A172 (cell line): ENCODE data around the gene SLC2A9. TPM values are rescaled to one million over a fixed set of nuclear protein-coding genes. Genes with fewer than 3 reads are reported as not detected.

Experiments
- DNase-seq: peaks from one replicate; pipeline ENCODE4 v3.0.0-alpha.2; 2015; ENCODE audit warnings: low spot score
- total RNA-seq: library from RNA; depleted of rRNA; stranded (reverse); fragments of >200 nt; shearing (Covaris generic); gene quantifications from 2 replicates; pipeline ENCODE4 v1.2.3, GENCODE V29; 2014

Gene SLC2A9
- total RNA-seq, 1 experiment from 2014 or later, result not detected

- DNase-seq, result no peak
Observed at GRCh38 chr4:10020106-10020505, 1.2 kb downstream of the SLC2A9 start.

- no peak for DNase-seq
Observed at GRCh38 chr4:10019521-10020051, 1.7 kb downstream of the SLC2A9 start.

GRCh38 chr4:10018818-10019461, 2.4 kb downstream of the SLC2A9 start:
- no peak for DNase-seq

GRCh38 chr4:10017037-10017893, 4.0 kb downstream of the SLC2A9 start:
- DNase-seq, result no peak

- no peak for DNase-seq
Observed at GRCh38 chr4:10016169-10016568, 5.1 kb downstream of the SLC2A9 start.

- no peak for DNase-seq
Observed at GRCh38 chr4:10015140-10015753, 6.0 kb downstream of the SLC2A9 start.

GRCh38 chr4:10013722-10014121, 7.6 kb downstream of the SLC2A9 start:
- no peak for DNase-seq

GRCh38 chr4:10011885-10012284, 9.4 kb downstream of the SLC2A9 start:
- DNase-seq, result no peak

GRCh38 chr4:10011277-10011676, 10.0 kb downstream of the SLC2A9 start:
- DNase-seq, result no peak

GRCh38 chr4:10009861-10010500, 11.3 kb downstream of the SLC2A9 start:
- DNase-seq, result no peak

GRCh38 chr4:10008609-10009005, 12.7 kb downstream of the SLC2A9 start:
- no peak for DNase-seq

- DNase-seq, result no peak
Observed at GRCh38 chr4:10007793-10008608, 13.3 kb downstream of the SLC2A9 start.

GRCh38 chr4:10007436-10007740, 13.9 kb downstream of the SLC2A9 start:
- DNase-seq, result no peak

GRCh38 chr4:10006601-10007435, 14.5 kb downstream of the SLC2A9 start:
- DNase-seq, result peak; percentile 78

GRCh38 chr4:10006231-10006600, 15.1 kb downstream of the SLC2A9 start:
- DNase-seq, result peak; percentile 12

GRCh38 chr4:10005632-10006031, 15.7 kb downstream of the SLC2A9 start:
- no peak for DNase-seq

- DNase-seq, result no peak
Observed at GRCh38 chr4:10003666-10004065, 17.6 kb downstream of the SLC2A9 start.

- DNase-seq, result no peak
Observed at GRCh38 chr4:10002278-10002677, 19.0 kb downstream of the SLC2A9 start.

- no peak for DNase-seq
Observed at GRCh38 chr4:10001757-10002156, 19.5 kb downstream of the SLC2A9 start.

- peak; percentile 31 for DNase-seq
Observed at GRCh38 chr4:9999956-10000561, 21.2 kb downstream of the SLC2A9 start.
